IMR-90 (cell line): Measurements from ENCODE around the gene USP10. TPM values are rescaled to one million over a fixed set of nuclear protein-coding genes. Genes with fewer than 3 reads are reported as not detected.

Experiments
- ATAC-seq: fragments of 200-7000 bp; cut with Tn5 transposase; 2 replicates; pipeline ENCODE4 v1.9.1; 2020; ENCODE audit warnings: low read depth, mild to moderate bottlenecking, moderate library complexity
- BruUV-seq: library from RNA; stranded (reverse); fragments of 400-500 nt; replicated peaks from 2 replicates; lab custom pipeline; 2021; lab: Mats Ljungman, UMichigan
- CTCF ChIA-PET: fragments of 300-600 bp; formaldehyde crosslinking; extraction: SDS; loops from one replicate; lab custom pipeline; 2021; ENCODE audit warnings: antibody characterized with exemption; lab: Yijun Ruan, JAX
- POLR2A ChIA-PET: fragments of 300-600 bp; sonication (Branson Sonifier 250); formaldehyde crosslinking; loops from one replicate; lab custom pipeline; 2022; ENCODE audit warnings: antibody characterized with exemption; ENCODE audit not compliant: unreplicated experiment; lab: Charles Lee
- DNase-seq: peaks from one replicate; pipeline ENCODE4 v3.0.0; 2013
- H2AFZ ChIP-seq: replicated peaks from 2 replicates; pipeline ENCODE3; 2013; ENCODE audit warnings: low read length, mild to moderate bottlenecking; ENCODE audit not compliant: poor library complexity
- H2AK5ac ChIP-seq: 2 replicates; pipeline ENCODE4 v1.6.1; 2013; ENCODE audit warnings: low read depth, low read length, inconsistent platforms
- H2AK9ac ChIP-seq: replicated peaks from 2 replicates; pipeline ENCODE3; 2013; ENCODE audit warnings: mild to moderate bottlenecking, low read depth, low read length, moderate library complexity; ENCODE audit not compliant: poor library complexity
- H2BK120ac ChIP-seq: 2 replicates; pipeline ENCODE4 v1.6.1; 2013; ENCODE audit warnings: low read depth, low read length, inconsistent platforms
- H2BK15ac ChIP-seq: 3 replicates; pipeline ENCODE4 v1.6.1; 2013; ENCODE audit warnings: low read depth, low read length, inconsistent platforms
- H2BK20ac ChIP-seq: 2 replicates; pipeline ENCODE4 v1.6.1; 2013; ENCODE audit warnings: low read depth, mild to moderate bottlenecking, inconsistent platforms, low read length, moderate library complexity
- H2BK5ac ChIP-seq: 2 replicates; pipeline ENCODE4 v1.6.1; 2013; ENCODE audit warnings: mild to moderate bottlenecking, low read depth, low read length, inconsistent platforms; ENCODE audit not compliant: poor library complexity, severe bottlenecking
- H3K14ac ChIP-seq: replicated peaks from 2 replicates; pipeline ENCODE4 v1.6.1; 2013; ENCODE audit warnings: low read depth, low read length, inconsistent platforms
- H3K18ac ChIP-seq: 2 replicates; pipeline ENCODE4 v1.6.1; 2013; ENCODE audit warnings: low read depth, low read length, control low read depth
- H3K23ac ChIP-seq: 2 replicates; pipeline ENCODE4 v1.6.1; 2013; ENCODE audit warnings: low read depth, low read length, inconsistent platforms
- H3K27ac ChIP-seq: 2 replicates; pipeline ENCODE4 v1.5.1; 2013; ENCODE audit warnings: mild to moderate bottlenecking, control low read depth, low read length; ENCODE audit not compliant: insufficient read depth
- H3K27me3 ChIP-seq: 2 replicates; pipeline ENCODE4 v1.6.1; 2013; ENCODE audit warnings: low read length; ENCODE audit not compliant: control insufficient read depth, insufficient read depth
- H3K36me3 ChIP-seq: 2 replicates; pipeline ENCODE4 v1.6.1; 2013; ENCODE audit warnings: low read length, mixed read lengths; ENCODE audit not compliant: control insufficient read depth, insufficient read depth
- H3K4ac ChIP-seq: 2 replicates; pipeline ENCODE4 v1.6.1; 2013; ENCODE audit warnings: low read depth, low read length, inconsistent platforms
- H3K4me1 ChIP-seq: 2 replicates; pipeline ENCODE4 v1.6.1; 2013; ENCODE audit warnings: low read length, mixed read lengths; ENCODE audit not compliant: control insufficient read depth, insufficient read depth
- H3K4me2 ChIP-seq: 2 replicates; pipeline ENCODE4 v1.6.1; 2013; ENCODE audit warnings: low read depth, mild to moderate bottlenecking, control low read depth, low read length, moderate library complexity
- H3K4me3 ChIP-seq: 2 replicates; pipeline ENCODE4 v1.5.1; 2013; ENCODE audit warnings: low read depth, mild to moderate bottlenecking, control low read depth, low read length, moderate library complexity; ENCODE audit not compliant: insufficient read depth
- H3K56ac ChIP-seq: 2 replicates; pipeline ENCODE4 v1.6.1; 2013; ENCODE audit warnings: low read length, inconsistent platforms; ENCODE audit not compliant: insufficient read depth; ENCODE audit errors: extremely low read depth
- H3K79me1 ChIP-seq, 2 experiments: 2 replicates each; pipeline ENCODE4 v1.6.1; 2013; ENCODE audit warnings: low read length in 2 of 2, inconsistent platforms in 1 of 2, low read depth in 1 of 2
- H3K9ac ChIP-seq: 2 replicates; pipeline ENCODE4 v1.6.1; 2013; ENCODE audit warnings: low read depth, low read length, control low read depth
- H3K9me1 ChIP-seq: 2 replicates; pipeline ENCODE4 v1.6.1; 2013; ENCODE audit warnings: low read length, inconsistent platforms; ENCODE audit not compliant: insufficient read depth
- H3K9me3 ChIP-seq: 2 replicates; pipeline ENCODE4 v1.6.1; 2013; ENCODE audit warnings: low read length; ENCODE audit not compliant: control insufficient read depth, insufficient read depth
- H4K20me1 ChIP-seq: 2 replicates; pipeline ENCODE4 v1.6.1; 2013; ENCODE audit warnings: low read length, inconsistent platforms; ENCODE audit not compliant: insufficient read depth
- H4K5ac ChIP-seq: 2 replicates; pipeline ENCODE4 v1.6.1; 2013; ENCODE audit warnings: mild to moderate bottlenecking, low read depth, low read length, control low read depth
- H4K8ac ChIP-seq, 2 experiments: 2 replicates each; pipeline ENCODE4 v1.6.1; 2013; ENCODE audit warnings: low read depth in 2 of 2, low read length in 2 of 2, control low read depth in 1 of 2, inconsistent platforms in 1 of 2
- H4K91ac ChIP-seq: 2 replicates; pipeline ENCODE4 v1.6.1; 2013; ENCODE audit warnings: low read depth, low read length, inconsistent platforms; ENCODE audit not compliant: insufficient read depth
- BHLHE40 ChIP-seq: fragments of 150-350 bp; IDR thresholded peaks from 2 replicates; pipeline ENCODE4 v1.6.1; 2016; ENCODE audit warnings: mild to moderate bottlenecking, low read depth, low read length
- MAFK ChIP-seq: IDR thresholded peaks from 2 replicates; pipeline ENCODE4 v1.6.1; 2012; ENCODE audit warnings: low read depth, low read length, improper control_type of control experiment
- MXI1 ChIP-seq: IDR thresholded peaks from 2 replicates; pipeline ENCODE4 v1.6.1; 2012; ENCODE audit warnings: low read depth, mild to moderate bottlenecking, low read length, moderate library complexity, borderline replicate concordance
- RCOR1 ChIP-seq: IDR thresholded peaks from 2 replicates; pipeline ENCODE4 v1.6.1; 2012; ENCODE audit warnings: mild to moderate bottlenecking, low read length, improper control_type of control experiment; ENCODE audit not compliant: insufficient replicate concordance
- SMC3 ChIP-seq: fragments of 150-350 bp; IDR thresholded peaks from 2 replicates; pipeline ENCODE4 v1.6.1; 2016; ENCODE audit warnings: low read depth, mild to moderate bottlenecking, antibody characterized with exemption, low read length, moderate library complexity
- WGBS, 2 experiments: methylation state at CpG; one replicate each; pipeline versions ENCODE4 v1.1.5 to v1.1.7; 2013; ENCODE audit warnings: missing lambda C conversion rate in 2 of 2; ENCODE audit not compliant: insufficient read length in 1 of 2; ENCODE audit errors: extremely low coverage in 2 of 2; 5-methylcytosine and 5-hydroxymethylcytosine counted together
- dilution Hi-C: fragments of 300-500 bp; cut with HindIII; formaldehyde crosslinking; loops from one replicate; pipeline ENCODE4 v1.14.3; 2018; ENCODE audit warnings: low sequenced_read_pairs; ENCODE audit not compliant: unreplicated experiment
- in situ Hi-C: fragments of 300-500 bp; cut with MboI; formaldehyde crosslinking; loops from 3 replicates; pipeline ENCODE4 v1.14.3; 2019; ENCODE audit warnings: low sequenced_read_pairs, inconsistent platforms, mixed read lengths
- intact Hi-C: fragments of 100-400 bp; cut with micrococcal nuclease; formaldehyde crosslinking; loops from 2 replicates; pipeline ENCODE4 v1.10.0; 2022
- polyA plus RNA-seq, 3 experiments: library from polyadenylated mRNA; depleted of rRNA; stranded (reverse); fragments of >200 nt; gene quantifications; 2 replicates each; pipeline ENCODE4 v1.2.3, GENCODE V29; 2012; ENCODE audit warnings: low replicate concordance in 1 of 3
- total RNA-seq: library from RNA; depleted of rRNA; stranded (reverse); fragments of >200 nt; gene quantifications from 2 replicates; pipeline ENCODE4 v1.2.3, GENCODE V29; 2012

USP10 gene
- total and polyA plus RNA-seq, 2 of the 4 experiments (the other 2 are of a cell fraction): 54.3 to 79.0 TPM

GRCh38 chr16:84741340-84741830, 41.6 kb downstream of the USP10 start:
- no peaks in the 10 kb centered on the region for H3K27me3 ChIP-seq
- dilution Hi-C loops (no loop called here), in situ Hi-C loops (no loop called here), intact Hi-C loops (no loop called here)
- peak; percentile 21 for ATAC-seq
- ChIA-PET POLR2A (no interaction called here), CTCF (no interaction called here)
- H3K9me3 ChIP-seq: no peaks in the 10 kb centered on the region
- H2BK20ac ChIP-seq: no peak overlapping the region
- H4K20me1 ChIP-seq: peaks cover 55% of the 10 kb centered on the region
- peak overlapping the region; percentile 12; the same call in 1 of the 2 replicates for H3K4ac ChIP-seq
- TF ChIP-seq BHLHE40: peak; percentile 80
- no peak for TF ChIP-seq RCOR1
- TF ChIP-seq MXI1: peak; percentile 97
- TF ChIP-seq SMC3: no peak
- TF ChIP-seq MAFK: no peak
- H3K9me1 ChIP-seq: peaks cover 20% of the 10 kb centered on the region
- H3K9ac ChIP-seq: no peak overlapping the region
- H2BK15ac ChIP-seq: no peak overlapping the region
- peak; percentile 69 for DNase-seq
- peak overlapping the region; percentile 46; the same call in 1 of the 2 replicates for H3K14ac ChIP-seq
- H3K36me3 ChIP-seq: peaks cover 10% of the 10 kb centered on the region
- no peak overlapping the region for H3K4me2 ChIP-seq
- H4K91ac ChIP-seq: peak overlapping the region; percentile 5; the same call in 1 of the 2 replicates
- H2AK5ac ChIP-seq: peak overlapping the region; percentile 42; the same call in 1 of the 2 replicates
- H2AK9ac ChIP-seq: no peak overlapping the region
- peak overlapping the region in 1 of 2 experiments; percentile 41; a peak in 2 of 4 replicates for H4K8ac ChIP-seq
- peak overlapping the region; percentile 35 for H3K23ac ChIP-seq
- no peak overlapping the region for H4K5ac ChIP-seq
- H3K79me1 ChIP-seq: peaks cover 41 to 73% of the 10 kb centered on the region in 2 experiments
- no TSS peak for BruUV-seq
- no peak overlapping the region for H2BK120ac ChIP-seq
- WGBS, 2 experiments: 6% methylated on average over 2 of the region's 4 CpGs; no CpG with 5 or more reads in 1 of the 2 experiments
- no peak overlapping the region for H2BK5ac ChIP-seq
- no peak overlapping the region for H3K4me3 ChIP-seq
- H3K56ac ChIP-seq: no peak overlapping the region
- H3K27ac ChIP-seq: peak overlapping the region; percentile 15; the same call in 1 of the 2 replicates
- no peak overlapping the region for H3K18ac ChIP-seq
- peak overlapping the region; percentile 50 for H2AFZ ChIP-seq
- peaks cover 23% of the 10 kb centered on the region for H3K4me1 ChIP-seq
